Prostate gland (tissue), 2 donors: ENCODE data around the gene CACNA1S. TPM values are rescaled to one million over a fixed set of nuclear protein-coding genes. Genes with fewer than 3 reads are reported as not detected.

Source experiments
- DNase-seq: peaks from one replicate; pipeline ENCODE4 v3.0.0-alpha.2; 2019; ENCODE audit warnings: low spot score
- H3K27ac ChIP-seq, 2 donors: fragments of 200-600 bp; sonication (generic); 2 replicates each; pipeline ENCODE4 v1.5.1; 2017 to 2019
- H3K27me3 ChIP-seq: fragments of 200-600 bp; sonication (generic); replicated peaks from 2 replicates; pipeline ENCODE4 v1.5.1; 2019; ENCODE audit not compliant: insufficient read depth
- H3K36me3 ChIP-seq, 2 donors: fragments of 200-600 bp; sonication (generic); 1 replicate in 1 of 2; 2 replicates in 1 of 2; pipeline versions ENCODE4 v1.5.1 to v1.8.1; 2017 to 2019
- H3K4me1 ChIP-seq: fragments of 200-600 bp; sonication (generic); replicated peaks from 2 replicates; pipeline ENCODE4 v1.5.1; 2019
- H3K4me3 ChIP-seq, 2 donors: fragments of 200-600 bp; sonication (generic); 2 replicates each; pipeline ENCODE4 v1.5.1; 2017 to 2019
- H3K9me3 ChIP-seq: fragments of 200-600 bp; sonication (generic); 2 replicates; pipeline ENCODE4 v1.5.1; 2017
- CTCF ChIP-seq, 4 experiments: fragments of 200-600 bp in 2 of 4; fragments of 450-650 bp in 2 of 4; sonication (generic) in 2 of 4; IDR thresholded peaks; 1 replicate in 3 of 4; 2 replicates in 1 of 4; pipeline ENCODE4 v1.5.1; 2016 to 2019; ENCODE audit warnings: antibody characterized with exemption in 4 of 4, mild to moderate bottlenecking in 2 of 4, moderate library complexity in 2 of 4
- POLR2A ChIP-seq: fragments of 450-650 bp; IDR thresholded peaks from one replicate; pipeline ENCODE4 v1.6.1; 2016; ENCODE audit warnings: antibody characterized with exemption, mild to moderate bottlenecking
- POLR2AphosphoS5 ChIP-seq: sonication (generic); formaldehyde crosslinking; IDR thresholded peaks from one replicate; pipeline ENCODE4 v1.6.1; 2017; ENCODE audit warnings: antibody characterized with exemption
- WGBS: methylation state at CpG from one replicate; pipeline ENCODE4 v1.1.5; 2018; 5-methylcytosine and 5-hydroxymethylcytosine counted together
- intact Hi-C: fragments of 100-400 bp; cut with DNase I; formaldehyde crosslinking; loops from one replicate; pipeline ENCODE4 v1.14.2; 2022
- total RNA-seq, 2 donors: library from RNA; depleted of rRNA; stranded (reverse); fragments of >200 nt; gene quantifications; one replicate each; pipeline ENCODE4 v1.1.0, GENCODE V29; 2016

CACNA1S gene
- total RNA-seq, 2 donors from 2014 or later: 0.55 TPM; not detected in 1

GRCh38 chr1:201143726-201144635 is 31.8 kb upstream of the CACNA1S start:
- Histone ChIP-seq H3K4me1 (no peaks in the 10 kb centered on the region), H3K4me3 (no peak overlapping the region), H3K9me3 (no peaks in the 10 kb centered on the region), H3K27me3 (no peaks in the 10 kb centered on the region), H3K27ac (no peak overlapping the region), H3K36me3 (peaks cover 2 to 30% of the 10 kb centered on the region in 2 donors)
- 86% methylated on average over 18 of the region's 18 CpGs for WGBS
- TF ChIP-seq CTCF (IDR thresholded peaks at IDR 0.05) (no peak), POLR2AphosphoS5 (no peak), POLR2A (no peak)
- no peak for DNase-seq
- intact Hi-C loops: no loop called here

GRCh38 chr1:201142849-201143725 is 30.9 kb upstream of the CACNA1S start:
- no peaks in the 10 kb centered on the region for H3K9me3 ChIP-seq
- H3K4me1 ChIP-seq: no peaks in the 10 kb centered on the region
- DNase-seq: no peak
- H3K36me3 ChIP-seq: peaks cover 2 to 30% of the 10 kb centered on the region in 2 donors
- intact Hi-C loops: no loop called here
- WGBS: 86% methylated on average over 16 of the region's 16 CpGs
- no peak for TF ChIP-seq POLR2A
- H3K27ac ChIP-seq: no peak overlapping the region
- H3K27me3 ChIP-seq: no peaks in the 10 kb centered on the region
- no peak overlapping the region for H3K4me3 ChIP-seq

- Histone ChIP-seq H3K36me3 (peaks cover 2 to 30% of the 10 kb centered on the region in 2 donors), H3K4me3 (no peak overlapping the region), H3K27me3 (no peaks in the 10 kb centered on the region), H3K4me1 (no peaks in the 10 kb centered on the region), H3K27ac (no peak overlapping the region), H3K9me3 (no peaks in the 10 kb centered on the region)
- intact Hi-C loops: no loop called here
- no peak for DNase-seq
- 85% methylated on average over 16 of the region's 16 CpGs for whole genome bisulfite sequencing
- no peak for TF ChIP-seq CTCF (IDR thresholded peaks at IDR 0.05)
- no peak for TF ChIP-seq POLR2A
Observed at GRCh38 chr1:201142011-201142848, 30.0 kb upstream of the CACNA1S start.

- H3K9me3 ChIP-seq: no peaks in the 10 kb centered on the region
- WGBS: 98% methylated on average over 5 of the region's 5 CpGs
- DNase-seq: no peak
- peaks cover 2 to 27% of the 10 kb centered on the region in 2 donors for H3K36me3 ChIP-seq
- intact Hi-C loops: no loop called here
- H3K4me1 ChIP-seq: no peaks in the 10 kb centered on the region
- no peak for TF ChIP-seq POLR2AphosphoS5
- no peak for TF ChIP-seq CTCF (IDR thresholded peaks at IDR 0.05)
- no peak for TF ChIP-seq POLR2A
- no peaks in the 10 kb centered on the region for H3K27me3 ChIP-seq
- no peak overlapping the region for H3K4me3 ChIP-seq
- H3K27ac ChIP-seq: no peak overlapping the region
Observed at GRCh38 chr1:201141418-201141817, 29.2 kb upstream of the CACNA1S start.

- Histone ChIP-seq H3K4me1 (no peaks in the 10 kb centered on the region), H3K27me3 (no peaks in the 10 kb centered on the region), H3K4me3 (no peak overlapping the region), H3K9me3 (no peaks in the 10 kb centered on the region), H3K27ac (no peak overlapping the region), H3K36me3 (peaks cover 2 to 24% of the 10 kb centered on the region in 2 donors)
- no peak for DNase-seq
- intact Hi-C loops: no loop called here
- WGBS: 85% methylated on average over 8 of the region's 8 CpGs
- no peak for TF ChIP-seq POLR2A
- no peak for TF ChIP-seq POLR2AphosphoS5
Observed at GRCh38 chr1:201140941-201141260, 28.7 kb upstream of the CACNA1S start.
